Activated T-helper 1 cell treated with anti-CD3 and anti-CD28 coated beads, Interleukin-2, amount 50 U/mL, for 16 hours (primary cell): ENCODE measurements around the gene HSPA14.
"Not testable (repeated sequence)": the region's sequence is repeated elsewhere in the genome, so short reads cannot be mapped to it uniquely, and the experiment has no call there.

Source experiments
- DNase-seq, 2 donors: peaks; one replicate each; pipeline ENCODE4 v3.0.0-alpha.2; 2020; ENCODE audit warnings: low read depth in 1 of 2, low spot score in 1 of 2

HSPA14 gene

DNA sequence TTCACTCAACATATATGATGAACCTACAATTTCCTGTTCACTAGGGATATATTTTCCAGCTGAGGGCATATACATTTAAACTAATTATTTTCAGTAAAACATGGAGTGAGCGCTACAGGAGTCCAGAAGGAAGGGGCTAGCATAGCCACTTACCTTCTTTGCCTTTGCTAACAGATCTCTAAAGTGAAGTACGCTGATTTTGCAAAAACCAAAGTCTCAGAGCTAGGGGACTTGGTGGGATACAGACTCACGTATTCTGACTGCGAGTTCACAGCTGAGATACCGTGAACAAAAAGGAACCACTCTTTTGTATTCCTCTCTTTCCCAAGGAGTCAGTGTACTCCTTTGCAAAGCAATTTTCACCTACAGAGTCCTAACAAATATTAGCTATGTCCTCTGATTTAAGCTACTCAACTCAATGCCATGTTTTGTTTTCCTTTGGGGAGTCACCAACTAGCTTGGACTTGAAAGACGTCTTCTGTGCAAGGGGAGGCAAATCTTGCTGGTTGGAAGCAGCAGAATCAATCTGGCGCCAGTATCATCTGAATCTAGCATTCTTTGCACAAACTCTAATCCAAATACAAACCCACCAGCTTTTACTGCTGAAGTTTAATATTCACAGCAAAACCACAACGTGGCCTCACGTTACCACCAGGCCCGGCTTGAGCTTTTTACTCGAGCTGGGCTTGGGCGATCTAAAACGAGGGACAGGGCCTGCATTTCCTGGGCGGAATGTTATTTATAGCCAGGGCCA is 926 bp upstream of the HSPA14 start:
- no peak for DNase-seq

DNA sequence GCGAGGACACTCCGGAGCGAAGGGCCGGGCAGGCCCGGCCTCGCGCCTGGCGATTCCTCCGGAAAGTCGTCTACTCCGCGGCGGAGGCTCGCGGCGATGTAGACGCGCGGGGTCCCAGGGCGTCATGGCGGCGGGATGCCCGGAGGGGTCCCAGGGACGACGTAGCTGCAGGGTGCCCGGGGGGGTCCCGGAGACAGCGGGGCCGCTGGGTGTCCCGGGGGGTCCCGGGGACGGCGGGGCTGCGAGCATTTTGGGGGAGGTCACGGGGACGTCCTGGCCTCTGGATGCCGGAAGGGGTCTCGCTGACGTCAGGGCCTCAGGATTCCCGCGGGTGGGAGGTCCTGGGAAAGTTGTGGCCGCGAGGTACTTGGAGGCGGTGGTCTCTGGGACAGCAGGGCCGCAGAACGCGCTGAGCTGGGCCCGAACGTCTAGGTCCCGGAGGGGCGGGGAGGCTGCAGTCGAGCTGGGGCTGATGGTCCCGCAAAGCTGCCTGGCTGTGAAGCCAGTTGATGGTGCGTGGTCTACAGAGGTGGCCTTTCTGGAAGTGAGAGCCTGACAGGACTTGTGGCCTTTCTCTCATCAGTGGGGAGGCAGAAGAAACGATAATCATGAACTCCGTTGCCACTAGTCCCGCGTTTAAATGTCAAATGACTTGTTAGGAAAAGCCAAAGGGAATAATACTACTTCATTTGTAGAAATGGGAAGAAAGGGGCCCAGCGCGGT is 637 bp downstream of the HSPA14 start:
- DNase-seq: peak in 1 of 2 donors; percentile 11

DNA sequence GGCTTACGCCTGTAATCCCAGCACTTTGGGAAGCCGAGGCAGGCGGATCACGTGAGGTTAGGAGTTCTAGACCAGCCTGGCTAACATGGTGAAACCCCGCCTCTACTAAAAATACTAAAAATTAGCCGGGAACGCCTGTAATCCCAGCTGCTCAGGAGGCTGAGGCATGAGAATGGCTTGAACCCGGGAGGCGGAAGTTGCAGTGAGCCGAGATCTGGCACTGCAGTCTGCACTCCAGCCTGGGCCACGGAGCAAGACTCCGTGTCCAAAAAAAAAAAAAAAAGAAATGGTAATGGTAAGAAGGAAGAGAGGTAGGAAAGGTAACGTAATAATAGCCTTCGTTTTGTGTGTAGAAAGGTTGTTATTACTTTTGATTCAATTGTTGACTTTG is 1.2 kb downstream of the HSPA14 start:
- no peak for DNase-seq

DNA sequence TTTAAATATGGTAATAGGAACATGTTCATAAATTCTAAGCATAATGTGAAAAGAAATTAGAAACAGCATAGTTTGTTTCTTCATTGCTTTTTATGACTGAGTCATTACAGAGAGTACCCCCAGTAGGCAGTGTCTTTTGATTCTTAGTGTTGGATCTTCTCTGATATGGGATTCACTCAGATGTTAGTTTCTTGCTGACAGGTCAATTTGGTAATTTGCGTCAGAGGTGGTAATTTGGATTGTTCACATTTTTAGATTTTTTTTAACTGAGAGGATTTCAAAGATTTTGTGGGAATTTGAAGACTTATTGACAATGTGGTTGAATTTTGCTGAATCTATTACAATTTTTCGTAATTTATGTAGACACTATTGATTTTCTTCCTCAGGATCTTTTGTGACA is 2.1 kb downstream of the HSPA14 start:
- no peak for DNase-seq

DNA sequence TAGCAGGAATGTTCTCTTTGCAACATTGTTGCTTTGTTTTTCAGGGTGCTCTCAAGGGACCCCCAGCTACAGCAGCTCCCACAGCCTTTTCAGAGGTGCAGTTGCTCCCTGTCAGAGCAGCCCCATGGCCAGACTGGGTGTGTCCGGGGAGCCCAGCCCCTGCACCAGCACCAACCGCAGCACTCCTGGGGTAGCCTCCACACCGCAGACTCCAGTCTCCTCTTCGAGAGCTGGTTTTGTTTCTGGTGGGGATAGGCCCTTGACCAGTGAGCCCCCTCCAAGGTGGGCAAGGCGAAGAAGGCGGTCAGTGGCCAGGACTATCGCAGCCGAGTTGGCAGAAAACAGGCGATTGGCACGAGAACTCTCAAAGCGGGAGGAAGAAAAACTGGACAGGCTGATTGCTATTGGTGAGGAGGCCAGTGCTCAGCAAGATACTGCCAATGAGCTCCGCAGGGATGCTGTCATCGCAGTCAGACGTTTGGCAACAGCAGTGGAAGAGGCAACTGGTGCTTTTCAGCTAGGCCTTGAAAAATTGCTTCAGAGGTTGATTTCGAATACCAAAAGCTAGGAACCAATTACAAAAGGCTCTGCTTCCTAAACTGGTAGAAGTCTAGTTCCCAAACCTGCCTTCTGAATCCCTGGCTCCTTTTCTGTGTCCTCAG is 5.4 kb downstream of the HSPA14 start:
- DNase-seq: no peak

DNA sequence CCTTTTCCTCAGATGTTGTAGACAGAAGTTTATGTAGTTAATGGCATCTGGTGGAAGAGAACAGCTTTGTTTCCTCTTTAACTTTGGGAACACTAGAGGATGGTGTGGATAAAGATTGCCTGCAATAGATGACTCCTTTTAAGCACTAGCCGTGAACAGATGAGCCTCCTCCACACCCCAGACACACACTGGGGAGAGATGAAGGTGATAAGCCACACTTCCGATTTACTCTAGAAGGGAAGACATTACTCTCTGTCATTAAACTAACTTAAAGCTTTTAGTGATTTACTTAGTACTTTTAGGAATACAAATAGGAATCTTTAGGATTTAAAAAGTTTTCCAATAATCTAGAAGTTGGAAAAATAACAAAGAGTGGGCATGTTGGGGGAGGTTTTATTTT is 6.8 kb downstream of the HSPA14 start:
- DNase-seq: no peak

DNA sequence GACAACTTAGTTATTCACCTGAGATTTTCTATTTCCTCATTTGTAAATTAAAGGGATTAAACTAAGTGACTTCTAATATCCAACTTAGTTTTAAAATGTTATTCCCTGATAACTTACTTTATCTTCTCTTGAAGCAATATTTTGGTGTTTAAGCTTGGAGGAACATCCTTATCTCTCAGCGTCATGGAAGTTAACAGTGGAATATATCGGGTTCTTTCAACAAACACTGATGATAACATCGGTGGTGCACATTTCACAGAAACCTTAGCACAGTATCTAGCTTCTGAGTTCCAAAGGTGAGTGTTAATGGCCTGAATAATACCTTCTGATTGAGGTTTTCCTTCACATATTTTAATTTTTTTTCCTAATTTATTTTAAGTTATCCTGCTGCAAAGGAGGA is 14.1 kb downstream of the HSPA14 start:
- DNase-seq: no peak

DNA sequence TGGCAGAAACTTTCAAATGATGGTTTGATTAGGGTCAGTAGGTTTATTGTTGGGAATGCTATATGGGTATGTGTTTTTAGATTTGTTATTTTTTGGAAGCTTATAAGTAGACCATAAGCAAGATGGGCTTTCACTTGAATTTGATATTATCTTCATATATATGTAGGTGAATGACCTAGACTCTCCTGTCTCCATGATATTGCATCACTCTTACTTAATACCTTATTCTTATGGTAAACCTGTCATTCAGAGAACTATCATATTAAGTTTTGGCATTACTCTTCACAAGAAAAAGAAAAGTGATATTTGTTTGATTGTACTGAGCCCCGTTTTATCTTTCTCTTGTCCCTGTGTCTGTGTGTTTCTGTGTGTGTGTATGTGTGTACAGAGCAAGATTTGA is 17.3 kb downstream of the HSPA14 start:
- no peak for DNase-seq

DNA sequence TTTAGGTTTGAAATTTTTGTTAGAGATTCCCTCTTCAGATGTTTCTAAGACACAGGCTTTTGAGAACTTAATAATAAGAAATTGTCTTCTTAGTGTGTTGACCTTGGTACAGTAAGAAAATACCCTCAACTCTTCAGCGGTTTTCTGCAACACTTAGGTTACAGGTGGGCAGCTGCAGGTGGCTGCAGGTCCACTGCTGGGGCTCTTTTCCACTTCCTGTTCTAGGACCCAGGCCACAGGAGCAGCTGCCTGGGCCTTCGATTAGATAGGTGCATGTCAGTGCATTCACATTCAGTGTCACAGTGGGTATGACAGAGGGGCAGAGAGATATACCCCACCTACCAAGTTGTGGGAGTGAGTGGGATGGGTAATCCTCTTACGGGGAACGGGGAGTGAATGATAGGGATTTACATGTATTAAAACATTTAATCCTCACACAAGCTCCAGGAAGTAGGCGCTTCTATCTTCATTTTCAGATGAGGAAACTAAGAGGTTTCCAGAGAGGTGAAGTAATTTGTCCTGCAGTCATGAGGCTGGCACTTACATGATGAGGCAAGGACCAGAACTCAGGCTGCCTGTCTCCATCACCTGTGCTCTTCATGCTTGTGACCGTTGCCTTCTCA is 20.3 kb downstream of the HSPA14 start:
- no peak for DNase-seq

DNA sequence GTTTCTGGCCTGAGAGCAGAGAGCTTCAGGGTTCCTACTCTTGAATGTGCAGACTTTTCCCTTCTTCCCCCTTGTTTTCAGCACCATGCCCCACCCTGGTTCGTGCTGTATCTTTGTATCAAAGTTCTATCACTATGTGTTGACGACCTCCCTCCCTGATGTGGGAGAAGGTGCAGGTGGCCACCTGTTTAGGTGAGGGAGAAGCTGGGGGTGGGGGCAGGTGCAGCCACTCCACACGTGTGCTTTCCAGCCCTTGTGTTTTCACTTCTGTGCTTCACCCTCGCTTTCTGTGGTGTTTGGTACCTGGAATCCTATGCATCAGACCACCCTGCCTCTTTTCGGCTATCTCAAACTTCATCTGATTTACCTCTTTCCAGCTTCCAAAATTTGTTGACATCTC is 20.9 kb downstream of the HSPA14 start:
- no peak for DNase-seq

DNA sequence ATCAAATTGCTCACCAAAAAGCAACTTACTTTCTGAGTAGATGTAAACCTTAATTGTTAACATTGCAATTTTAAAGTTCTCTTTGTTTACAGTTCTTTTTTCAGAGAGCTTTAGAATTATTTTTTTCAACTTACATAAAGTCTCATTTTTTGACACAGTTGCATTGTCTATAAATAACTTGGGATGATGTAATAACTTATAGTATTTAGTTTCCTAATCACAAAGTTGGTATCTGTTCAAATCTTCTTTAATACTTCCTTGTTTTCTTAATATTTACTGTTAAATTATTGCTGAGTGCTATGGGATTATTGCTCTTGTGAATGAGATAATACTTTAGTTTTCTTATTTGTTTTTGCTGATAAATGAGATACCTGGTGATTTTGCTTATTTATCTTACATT is 21.7 kb downstream of the HSPA14 start:
- no peak for DNase-seq

DNA sequence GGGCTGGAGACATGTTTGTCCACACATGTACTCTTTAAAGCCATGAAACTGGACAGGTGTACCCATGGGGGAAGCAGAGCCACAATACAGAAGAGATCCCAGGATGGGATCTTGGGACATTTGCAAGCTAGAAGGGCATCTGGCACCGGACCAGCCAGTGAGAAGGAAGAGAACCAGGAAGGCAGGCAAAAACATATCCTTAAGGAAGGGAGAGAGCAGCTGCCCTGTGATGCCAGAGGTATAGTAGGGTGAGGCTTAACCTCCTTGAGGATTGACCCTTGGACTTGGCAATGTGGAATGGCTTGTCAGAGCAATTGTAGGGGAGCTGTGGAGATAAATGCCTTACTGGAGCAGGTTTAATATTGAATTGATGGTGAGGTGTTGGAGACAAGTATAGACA is 22.7 kb downstream of the HSPA14 start:
- DNase-seq: no peak

DNA sequence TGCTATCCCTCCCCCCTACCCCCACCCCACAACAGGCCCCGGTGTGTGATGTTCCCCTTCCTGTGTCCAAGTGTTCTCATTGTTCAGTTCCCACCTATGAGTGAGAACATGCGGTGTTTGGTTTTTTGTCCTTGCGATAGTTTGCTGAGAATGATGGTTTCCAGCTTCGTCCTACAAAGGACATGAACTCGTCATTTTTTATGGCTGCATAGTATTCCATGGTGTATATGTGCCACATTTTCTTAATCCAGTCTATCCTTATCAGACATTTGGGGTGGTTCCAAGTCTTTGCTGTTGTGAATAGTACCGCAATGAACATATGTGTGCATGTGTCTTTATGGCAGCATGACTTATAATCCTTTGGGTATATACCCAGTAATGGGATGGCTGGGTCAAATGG is 26.4 kb downstream of the HSPA14 start:
- not testable (repeated sequence) for DNase-seq

DNA sequence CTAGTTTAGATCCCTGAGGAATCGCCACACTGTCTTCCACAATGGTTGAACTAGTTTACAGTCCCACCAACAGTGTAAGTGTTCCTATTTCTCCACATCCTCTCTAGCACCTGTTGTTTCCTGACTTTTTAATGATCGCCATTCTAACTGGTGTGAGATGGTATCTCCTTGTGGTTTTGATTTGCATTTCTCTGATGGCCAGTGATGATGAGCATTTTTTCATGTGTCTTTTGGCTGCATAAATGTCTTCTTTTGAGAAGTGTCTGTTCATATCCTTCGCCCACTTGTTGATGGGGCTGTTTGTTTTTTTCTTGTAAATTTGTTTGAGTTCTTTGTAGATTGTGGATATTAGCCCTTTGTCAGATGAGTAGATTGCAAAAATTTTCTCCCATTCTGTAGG is 26.8 kb downstream of the HSPA14 start:
- not testable (repeated sequence) for DNase-seq

DNA sequence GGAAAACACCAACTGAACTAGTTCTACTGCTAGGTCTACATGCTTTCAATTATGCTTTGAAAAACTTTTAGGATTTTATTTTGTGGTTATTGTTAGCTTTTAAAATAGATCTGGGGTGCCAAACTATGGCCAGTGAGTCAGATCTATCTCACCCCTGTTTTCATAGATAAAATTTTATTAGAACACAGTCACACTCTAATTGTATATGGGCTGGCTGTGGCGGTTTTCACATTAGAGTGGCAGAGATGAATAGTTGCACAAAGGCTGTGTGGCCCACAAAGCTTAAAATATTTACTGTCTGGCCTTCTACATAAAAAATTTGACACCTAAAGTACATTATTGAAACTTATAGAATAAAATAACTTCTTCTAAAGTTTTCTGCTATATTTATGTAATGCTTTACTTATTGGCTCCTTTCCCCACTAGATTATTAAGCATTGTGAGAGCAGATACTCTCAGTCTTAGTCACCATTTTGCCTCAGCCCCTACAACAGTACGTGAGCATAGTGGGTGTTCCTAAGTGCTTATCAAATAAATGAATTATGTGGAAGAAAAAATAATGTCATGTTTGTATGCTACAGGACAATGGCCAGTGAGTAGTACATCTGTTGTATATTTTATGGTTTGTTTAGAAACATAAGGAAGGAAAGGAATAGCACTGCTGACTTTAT is 35.1 kb downstream of the HSPA14 start:
- no peak for DNase-seq

DNA sequence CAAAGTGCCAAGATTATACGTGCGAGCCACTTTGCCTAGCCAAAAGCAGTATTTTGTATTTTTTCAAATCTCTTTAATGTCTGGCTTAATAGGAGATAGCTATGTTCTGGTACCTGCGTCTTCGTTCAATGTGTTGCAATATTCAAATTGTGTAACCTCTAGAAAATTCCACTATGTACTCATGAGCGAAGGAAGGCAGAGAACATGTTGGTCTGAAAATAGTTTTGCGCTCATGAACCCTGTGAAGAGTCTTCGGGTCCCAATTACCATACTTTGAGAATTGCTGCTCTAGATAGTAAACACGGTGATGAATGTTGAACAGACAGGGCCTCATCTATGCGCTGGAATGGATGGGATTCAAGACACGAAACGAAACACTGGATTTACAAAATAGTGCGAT is 37.8 kb downstream of the HSPA14 start:
- DNase-seq: no peak

DNA sequence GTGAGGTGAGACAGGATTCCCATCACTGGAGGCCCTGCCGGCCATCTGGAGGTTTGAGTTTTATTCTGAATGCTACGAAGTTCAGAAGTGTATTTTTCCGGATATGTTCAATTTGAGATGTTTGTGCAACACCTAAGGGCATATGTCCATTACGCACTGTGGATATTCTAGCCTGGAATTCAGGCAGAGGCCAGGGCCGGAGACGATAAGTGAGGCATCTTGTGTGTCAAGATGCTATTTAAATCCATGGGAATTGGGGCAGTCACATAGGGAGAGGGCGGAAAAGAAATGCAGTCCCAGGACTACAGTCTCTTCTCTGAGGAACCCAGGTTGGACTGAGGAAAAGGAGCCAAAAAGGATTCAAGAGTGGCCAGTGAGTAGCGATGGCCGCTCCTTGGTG is 38.7 kb downstream of the HSPA14 start:
- DNase-seq: no peak

DNA sequence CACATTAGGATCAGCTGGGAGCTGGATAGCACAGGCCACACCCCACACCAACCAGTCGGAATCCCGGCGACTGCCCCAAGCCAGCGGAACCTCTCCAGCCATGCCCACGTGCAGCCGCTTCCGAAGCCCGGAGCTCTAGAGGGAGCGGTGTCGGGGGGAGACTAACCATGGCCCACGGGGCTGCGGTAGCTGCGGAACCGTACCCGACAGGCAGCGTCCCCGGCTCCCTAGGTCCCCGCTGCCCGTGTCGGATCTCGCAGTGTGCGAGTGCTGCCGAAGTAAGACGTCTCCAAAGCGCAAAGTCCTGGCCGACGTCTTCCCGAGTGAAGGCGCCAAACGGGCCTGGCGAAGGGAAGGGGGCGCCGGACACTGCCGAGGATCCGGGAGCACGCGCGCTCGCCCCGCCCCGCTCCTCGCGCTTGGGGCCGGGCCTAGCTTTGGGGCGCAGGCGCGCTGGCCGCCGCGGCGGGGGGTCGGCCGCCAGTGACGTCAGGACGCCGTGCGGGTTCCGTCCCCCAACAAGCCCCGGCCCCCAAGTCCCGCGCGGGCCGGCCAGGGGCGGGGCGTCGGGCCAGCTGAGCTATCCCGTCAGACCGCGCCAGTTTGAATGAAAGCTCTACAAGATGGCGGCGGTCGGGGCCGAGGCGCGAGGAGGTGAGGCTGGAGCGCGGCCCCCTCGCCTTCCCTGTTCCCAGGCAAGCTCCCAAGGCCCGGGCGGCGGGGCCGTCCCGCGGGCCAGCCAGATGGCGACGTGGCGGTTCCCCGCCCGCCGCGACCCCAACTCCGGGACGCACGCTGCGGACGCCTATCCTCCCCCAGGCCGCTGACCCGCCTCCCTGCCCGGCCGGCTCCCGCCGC is 40.4 kb downstream of the HSPA14 start, which contains the start of gene SUV39H2:
SUV39H2 (plus strand) TSS at position 601 of the 858 bp plus-strand sequence; CDS start at position 624, 23 bp downstream.
- DNase-seq: peak; percentile 82 to 90

DNA sequence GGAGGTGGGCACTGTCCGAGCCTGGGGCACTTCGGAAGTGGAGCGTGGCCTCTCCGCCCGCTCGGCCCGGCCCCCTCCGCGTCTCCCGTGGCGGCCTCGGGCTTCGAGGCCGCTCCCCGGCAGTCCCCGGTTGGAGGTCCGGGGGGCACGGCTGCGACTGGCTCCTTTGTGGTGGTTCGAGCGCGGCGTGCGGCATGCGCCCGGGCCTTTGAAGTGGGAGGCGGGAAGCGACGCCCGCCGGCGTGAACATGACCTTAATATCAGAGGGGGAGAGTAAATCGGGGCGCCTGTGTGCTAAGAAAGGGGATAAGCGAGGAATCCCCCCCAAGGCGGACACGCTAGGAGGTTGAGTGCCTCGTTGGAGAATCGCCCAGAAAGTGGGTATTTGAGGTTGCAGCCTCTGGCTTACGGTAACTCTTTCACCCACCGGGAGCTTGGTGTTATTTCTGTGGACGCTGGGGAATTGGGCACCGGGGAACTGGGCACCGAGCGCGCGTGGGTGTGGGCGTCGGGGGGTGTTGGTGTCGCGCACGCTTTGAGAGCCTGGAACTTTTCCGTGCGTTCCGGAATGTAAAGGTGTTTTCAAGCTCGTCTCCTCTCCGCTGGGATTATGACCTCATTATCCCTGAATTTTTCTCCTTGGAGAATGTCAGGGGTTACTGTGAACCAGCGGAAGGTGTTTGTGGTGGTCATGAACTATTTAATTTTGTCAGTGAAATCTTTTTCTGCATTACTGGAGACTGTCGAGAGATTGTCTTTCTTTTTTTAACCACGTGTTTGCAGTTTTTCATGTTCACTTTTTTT is 41.2 kb downstream of the HSPA14 start:
- peak in 1 of 2 donors; percentile 14 for DNase-seq

DNA sequence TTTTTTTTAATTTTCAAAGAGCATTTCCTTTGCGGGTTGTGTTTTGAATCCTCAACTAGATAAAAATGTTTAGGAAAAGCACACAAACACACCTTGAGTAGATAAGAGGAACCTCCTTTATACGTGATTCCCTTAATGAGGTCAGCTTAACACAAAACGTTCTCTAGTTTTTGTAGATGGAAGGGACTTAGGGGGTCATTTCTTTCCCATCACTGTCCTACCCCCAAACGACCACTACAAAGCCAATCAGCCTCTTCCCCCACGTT is 41.8 kb downstream of the HSPA14 start:
- DNase-seq: no peak
